AG09309 (cell line): ENCODE measurements around the gene KCNQ2.

Source experiments
- DNase-seq: peaks from one replicate; pipeline ENCODE4 v3.0.0-alpha.2; 2010; ENCODE audit warnings: low read depth
- H3K4me3 ChIP-seq: 2 replicates; pipeline ENCODE4 v1.5.1; 2011; ENCODE audit warnings: mild to moderate bottlenecking, low read depth, low read length, moderate library complexity; ENCODE audit not compliant: control insufficient read depth
- CTCF ChIP-seq: IDR thresholded peaks from 2 replicates; pipeline ENCODE4 v1.5.1; 2011; ENCODE audit warnings: mild to moderate bottlenecking, low read depth, low read length, inconsistent platforms; ENCODE audit not compliant: insufficient read depth, control insufficient read depth; ENCODE audit errors: missing control alignments

Gene KCNQ2

GRCh38 chr20:63501818-63502670, 29.6 kb upstream of the KCNQ2 start:
- no peak overlapping the region for H3K4me3 ChIP-seq
- no peak for DNase-seq
- TF ChIP-seq CTCF = no peak

- no peak for DNase-seq
- no peak overlapping the region for H3K4me3 ChIP-seq
- TF ChIP-seq CTCF = no peak
These were observed 28.7 kb upstream of the KCNQ2 start for GRCh38 chr20:63500902-63501817.

GRCh38 chr20:63500151-63500901, 27.9 kb upstream of the KCNQ2 start:
- no peak overlapping the region for H3K4me3 ChIP-seq
- DNase-seq = no peak
- TF ChIP-seq CTCF = no peak

- DNase-seq = no peak
- TF ChIP-seq CTCF = no peak
- H3K4me3 ChIP-seq = no peak overlapping the region; the same call in 1 of the 2 replicates
These were observed 27.0 kb upstream of the KCNQ2 start for GRCh38 chr20:63499338-63499969.

GRCh38 chr20:63498960-63499337, 26.5 kb upstream of the KCNQ2 start, which contains the start of gene EEF1A2:
Gene EEF1A2, minus strand, starts transcription at chr20:63499083. Its CDS starts 1,320 bp downstream, at chr20:63497763.
- no peak for DNase-seq
- no peak for TF ChIP-seq CTCF
- no peak within 1 kb of the TSS; the same call in none of the 2 replicates for H3K4me3 ChIP-seq
